Prostate gland (tissue), 2 donors: Measurements from ENCODE around the gene MTURN. TPM values are rescaled to one million over a fixed set of nuclear protein-coding genes. Genes with fewer than 3 reads are reported as not detected.

Source experiments
- DNase-seq: peaks from one replicate; pipeline ENCODE4 v3.0.0-alpha.2; 2019; ENCODE audit warnings: low spot score
- H3K27ac ChIP-seq, 2 donors: fragments of 200-600 bp; sonication (generic); 2 replicates each; pipeline ENCODE4 v1.5.1; 2017 to 2019
- H3K27me3 ChIP-seq: fragments of 200-600 bp; sonication (generic); replicated peaks from 2 replicates; pipeline ENCODE4 v1.5.1; 2019; ENCODE audit not compliant: insufficient read depth
- H3K36me3 ChIP-seq, 2 donors: fragments of 200-600 bp; sonication (generic); 1 replicate in 1 of 2; 2 replicates in 1 of 2; pipeline versions ENCODE4 v1.5.1 to v1.8.1; 2017 to 2019
- H3K4me1 ChIP-seq: fragments of 200-600 bp; sonication (generic); replicated peaks from 2 replicates; pipeline ENCODE4 v1.5.1; 2019
- H3K4me3 ChIP-seq, 2 donors: fragments of 200-600 bp; sonication (generic); 2 replicates each; pipeline ENCODE4 v1.5.1; 2017 to 2019
- H3K9me3 ChIP-seq: fragments of 200-600 bp; sonication (generic); 2 replicates; pipeline ENCODE4 v1.5.1; 2017
- CTCF ChIP-seq, 4 experiments: fragments of 200-600 bp in 2 of 4; fragments of 450-650 bp in 2 of 4; sonication (generic) in 2 of 4; IDR thresholded peaks; 1 replicate in 3 of 4; 2 replicates in 1 of 4; pipeline ENCODE4 v1.5.1; 2016 to 2019; ENCODE audit warnings: antibody characterized with exemption in 4 of 4, mild to moderate bottlenecking in 2 of 4, moderate library complexity in 2 of 4
- POLR2A ChIP-seq: fragments of 450-650 bp; IDR thresholded peaks from one replicate; pipeline ENCODE4 v1.6.1; 2016; ENCODE audit warnings: antibody characterized with exemption, mild to moderate bottlenecking
- POLR2AphosphoS5 ChIP-seq: sonication (generic); formaldehyde crosslinking; IDR thresholded peaks from one replicate; pipeline ENCODE4 v1.6.1; 2017; ENCODE audit warnings: antibody characterized with exemption
- WGBS: methylation state at CpG from one replicate; pipeline ENCODE4 v1.1.5; 2018; 5-methylcytosine and 5-hydroxymethylcytosine counted together
- intact Hi-C: fragments of 100-400 bp; cut with DNase I; formaldehyde crosslinking; loops from one replicate; pipeline ENCODE4 v1.14.2; 2022
- total RNA-seq, 2 donors: library from RNA; depleted of rRNA; stranded (reverse); fragments of >200 nt; gene quantifications; one replicate each; pipeline ENCODE4 v1.1.0, GENCODE V29; 2016

MTURN gene
- total RNA-seq, 2 donors from 2014 or later, result 22.6 to 26.9 TPM

- no peak overlapping the region for H3K4me3 ChIP-seq
- no peaks in the 10 kb centered on the region for H3K27me3 ChIP-seq
- TF ChIP-seq POLR2A, result no peak
- TF ChIP-seq POLR2AphosphoS5, result no peak
- no peak for TF ChIP-seq CTCF (IDR thresholded peaks at IDR 0.05)
- no peaks in the 10 kb centered on the region for H3K4me1 ChIP-seq
- no peak for DNase-seq
- intact Hi-C loops, result no loop called here
- 95% methylated on average over 5 of the region's 5 CpGs for WGBS
- no peaks in the 10 kb centered on the region for H3K9me3 ChIP-seq
- H3K27ac ChIP-seq, result no peak overlapping the region
- H3K36me3 ChIP-seq, result no peaks in the 10 kb centered on the region
These were observed 22.6 kb upstream of the MTURN start for GRCh38 chr7:30112103-30112713.

GRCh38 chr7:30113144-30113543 is 21.6 kb upstream of the MTURN start:
- H3K9me3 ChIP-seq, result no peaks in the 10 kb centered on the region
- intact Hi-C loops, result no loop called here
- no peaks in the 10 kb centered on the region for H3K4me1 ChIP-seq
- H3K36me3 ChIP-seq, result no peaks in the 10 kb centered on the region
- TF ChIP-seq CTCF (IDR thresholded peaks at IDR 0.05), result no peak
- TF ChIP-seq POLR2AphosphoS5, result no peak
- no peak for TF ChIP-seq POLR2A
- no peak overlapping the region for H3K4me3 ChIP-seq
- no peaks in the 10 kb centered on the region for H3K27me3 ChIP-seq
- no peak for DNase-seq
- no peak overlapping the region for H3K27ac ChIP-seq

GRCh38 chr7:30114536-30115238 is 20.1 kb upstream of the MTURN start:
- Histone ChIP-seq H3K4me3 (no peak overlapping the region), H3K36me3 (no peaks in the 10 kb centered on the region), H3K27me3 (no peaks in the 10 kb centered on the region), H3K27ac (no peak overlapping the region), H3K9me3 (no peaks in the 10 kb centered on the region), H3K4me1 (no peaks in the 10 kb centered on the region)
- no peak for DNase-seq
- TF ChIP-seq POLR2AphosphoS5 (no peak), CTCF (IDR thresholded peaks at IDR 0.05) (no peak), POLR2A (no peak)
- intact Hi-C loops, result no loop called here
- 57% methylated on average over 3 of the region's 3 CpGs for WGBS

- intact Hi-C loops, result no loop called here
- Histone ChIP-seq H3K27me3 (no peaks in the 10 kb centered on the region), H3K27ac (no peak overlapping the region), H3K4me3 (no peak overlapping the region), H3K4me1 (no peaks in the 10 kb centered on the region), H3K36me3 (no peaks in the 10 kb centered on the region), H3K9me3 (no peaks in the 10 kb centered on the region)
- TF ChIP-seq CTCF (IDR thresholded peaks at IDR 0.05) (no peak), POLR2A (no peak), POLR2AphosphoS5 (no peak)
- DNase-seq, result no peak
- WGBS, result 89% methylated on average over 34 of the region's 34 CpGs
These were observed 19.0 kb upstream of the MTURN start for GRCh38 chr7:30115709-30116297.

- H3K27ac ChIP-seq, result no peak overlapping the region
- WGBS, result 64% methylated on average over 6 of the region's 6 CpGs
- intact Hi-C loops, result no loop called here
These were observed 18.0 kb upstream of the MTURN start for GRCh38 chr7:30116771-30117170.

More at GRCh38 chr7:30116771-30117170, 18.0 kb upstream of the MTURN start:
- no peak for DNase-seq
- Histone ChIP-seq H3K4me3 (no peak overlapping the region), H3K9me3 (no peaks in the 10 kb centered on the region), H3K36me3 (no peaks in the 10 kb centered on the region), H3K27me3 (no peaks in the 10 kb centered on the region), H3K4me1 (no peaks in the 10 kb centered on the region)
- TF ChIP-seq CTCF (IDR thresholded peaks at IDR 0.05), result no peak
- TF ChIP-seq POLR2A, result no peak
- no peak for TF ChIP-seq POLR2AphosphoS5
